Activated T-helper 1 cell treated with anti-CD3 and anti-CD28 coated beads, Interleukin-12 subunit alpha, Interleukin-12 subunit beta, Interleukin-2, Interleukin-4 antibody, amounts not matched to agents 30 ng/mL and 10 ng/mL and 1 ng/mL, durations not matched to agents 14 hours and 24 hours and 36 hours (primary cell): Measurements from ENCODE around the gene DUSP12. TPM values are rescaled to one million over a fixed set of nuclear protein-coding genes. Genes with fewer than 3 reads are reported as not detected.
A peak's percentile ranks its signal among the peaks of the same experiment; 100 is the strongest.
"Not testable (repeated sequence)": the region's sequence is repeated elsewhere in the genome, so short reads cannot be mapped to it uniquely, and the experiment has no call there.

Source experiments
- DNase-seq: peaks from one replicate; pipeline ENCODE4 v3.0.0; 2021; ENCODE audit warnings: low spot score
- H3K27ac Mint-ChIP-seq: one replicate; pipeline ENCODE4 v1.8.0; 2021; ENCODE audit warnings: mild to moderate bottlenecking, mixed read lengths
- H3K27me3 Mint-ChIP-seq: one replicate; pipeline ENCODE4 v1.8.0; 2022; ENCODE audit warnings: mild to moderate bottlenecking, moderate library complexity, mixed read lengths; ENCODE audit not compliant: insufficient read depth
- H3K36me3 Mint-ChIP-seq: one replicate; pipeline ENCODE4 v1.8.0; 2021; ENCODE audit warnings: low read depth, mixed read lengths
- H3K4me1 Mint-ChIP-seq: one replicate; pipeline ENCODE4 v1.8.0; 2021; ENCODE audit warnings: low read depth, mixed read lengths
- H3K4me3 Mint-ChIP-seq: one replicate; pipeline ENCODE4 v1.8.0; 2021; ENCODE audit warnings: mild to moderate bottlenecking, moderate library complexity, mixed read lengths
- H3K9me3 Mint-ChIP-seq: one replicate; pipeline ENCODE4 v1.8.0; 2021; ENCODE audit warnings: mixed read lengths
- intact Hi-C: fragments of 100-400 bp; cut with micrococcal nuclease; formaldehyde crosslinking; loops from one replicate; pipeline ENCODE4 v1.15.1; 2024
- total RNA-seq: library from RNA; stranded (reverse); gene quantifications from 2 replicates; pipeline ENCODE4 v1.2.3, GENCODE V29; 2022

The DUSP12 gene
- total RNA-seq, 1 donor from 2014 or later, result 34.1 TPM

DNA sequence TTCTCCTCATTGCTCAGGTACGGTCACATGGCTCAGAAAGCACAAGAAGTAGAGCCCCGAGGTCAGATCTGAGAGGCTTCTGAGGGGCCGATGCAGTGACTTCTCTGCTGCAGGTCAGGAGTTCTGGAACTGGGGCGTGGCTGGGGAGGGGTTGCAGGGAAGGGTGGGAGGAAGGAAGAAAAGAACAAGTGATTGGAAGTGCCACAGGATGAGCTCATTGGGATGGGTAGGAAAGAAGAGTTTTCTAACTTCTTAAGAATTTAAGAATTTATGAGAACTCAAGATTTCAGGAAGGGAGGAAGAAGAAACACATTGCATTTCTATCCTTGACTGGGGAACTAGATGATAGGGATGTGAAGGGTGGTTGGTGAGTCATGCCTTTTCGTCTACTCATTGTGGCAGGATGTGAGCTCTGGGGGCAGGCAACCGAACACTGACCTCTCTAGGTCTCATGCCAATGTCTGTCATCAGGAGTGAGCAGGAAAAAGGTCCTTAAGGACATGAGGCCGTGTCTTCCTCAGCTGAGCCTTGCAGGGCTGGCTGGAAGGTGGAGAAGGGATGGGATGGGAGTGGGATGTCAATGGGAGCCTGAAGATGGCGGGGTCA lies 27.7 kb upstream of the DUSP12 start:
- Mint-ChIP-seq H3K27me3 (peaks cover 74% of the 10 kb centered on the region), H3K27ac (no peak overlapping the region), H3K36me3 (peaks cover 3% of the 10 kb centered on the region), H3K9me3 (no peaks in the 10 kb centered on the region), H3K4me1 (peaks cover 24% of the 10 kb centered on the region), H3K4me3 (no peak overlapping the region)
- no peak for DNase-seq
- intact Hi-C loops, result no loop called here

GRCh38 chr1:161722406-161722805 lies 27.2 kb upstream of the DUSP12 start:
- Mint-ChIP-seq H3K9me3 (no peaks in the 10 kb centered on the region), H3K36me3 (peaks cover 3% of the 10 kb centered on the region), H3K27me3 (peaks cover 70% of the 10 kb centered on the region), H3K4me1 (peaks cover 25% of the 10 kb centered on the region), H3K4me3 (no peak overlapping the region), H3K27ac (no peak overlapping the region)
- intact Hi-C loops, result no loop called here
- no peak for DNase-seq

- intact Hi-C loops, result no loop called here
- Mint-ChIP-seq H3K27ac (no peak overlapping the region), H3K4me1 (peaks cover 32% of the 10 kb centered on the region), H3K9me3 (no peaks in the 10 kb centered on the region), H3K4me3 (no peak overlapping the region), H3K27me3 (peaks cover 76% of the 10 kb centered on the region), H3K36me3 (peaks cover 6% of the 10 kb centered on the region)
- no peak for DNase-seq
These were observed 26.0 kb upstream of the DUSP12 start for GRCh38 chr1:161723459-161724141.

GRCh38 chr1:161725258-161725907 lies 24.2 kb upstream of the DUSP12 start:
- intact Hi-C loops, H3K36me3 Mint-ChIP-seq, H3K27ac Mint-ChIP-seq, DNase-seq, H3K9me3 Mint-ChIP-seq: not testable (repeated sequence)
- peak overlapping the region; percentile 86 for H3K4me3 Mint-ChIP-seq
- H3K4me1 Mint-ChIP-seq, result peaks cover 44% of the 10 kb centered on the region
- peaks cover 66% of the 10 kb centered on the region for H3K27me3 Mint-ChIP-seq

DNA sequence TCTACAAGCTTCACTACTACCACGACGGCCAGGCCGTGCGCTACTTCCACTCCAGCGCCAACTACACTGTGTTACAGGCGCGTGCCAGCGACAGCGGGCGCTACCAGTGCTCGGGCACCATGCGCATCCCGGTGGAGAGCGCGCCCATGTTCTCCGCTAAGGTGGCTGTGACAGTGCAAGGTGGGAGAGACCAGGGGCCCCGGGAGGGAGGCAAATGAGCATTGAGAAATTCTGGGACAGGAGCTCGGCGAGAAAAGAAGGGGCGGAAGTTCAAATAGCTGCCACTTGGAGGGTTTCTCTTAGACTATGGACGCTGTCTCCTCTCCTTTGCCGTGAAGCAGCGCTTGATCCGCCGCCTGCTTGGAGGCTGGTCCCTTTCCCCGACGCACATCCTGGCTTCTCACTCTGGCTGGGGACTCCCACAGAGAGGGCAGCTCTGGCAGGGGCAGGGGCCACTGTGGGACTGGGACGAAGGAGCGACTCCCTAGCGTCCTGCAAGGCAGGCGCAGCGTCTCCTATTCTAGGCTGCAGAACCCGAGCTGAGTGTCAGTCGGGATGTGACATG lies 23.6 kb upstream of the DUSP12 start:
- Mint-ChIP-seq H3K9me3 (no peaks in the 10 kb centered on the region), H3K27ac (peak overlapping the region; percentile 64), H3K27me3 (peaks cover 65% of the 10 kb centered on the region), H3K4me1 (peaks cover 50% of the 10 kb centered on the region), H3K4me3 (peak overlapping the region; percentile 86), H3K36me3 (peaks cover 6% of the 10 kb centered on the region)
- intact Hi-C loops, result loop anchor here (2.0 kb wide), 2 partner anchors 15 to 105 kb away; no protein-coding TSS in a partner anchor
- DNase-seq, result peak; percentile 8

DNA sequence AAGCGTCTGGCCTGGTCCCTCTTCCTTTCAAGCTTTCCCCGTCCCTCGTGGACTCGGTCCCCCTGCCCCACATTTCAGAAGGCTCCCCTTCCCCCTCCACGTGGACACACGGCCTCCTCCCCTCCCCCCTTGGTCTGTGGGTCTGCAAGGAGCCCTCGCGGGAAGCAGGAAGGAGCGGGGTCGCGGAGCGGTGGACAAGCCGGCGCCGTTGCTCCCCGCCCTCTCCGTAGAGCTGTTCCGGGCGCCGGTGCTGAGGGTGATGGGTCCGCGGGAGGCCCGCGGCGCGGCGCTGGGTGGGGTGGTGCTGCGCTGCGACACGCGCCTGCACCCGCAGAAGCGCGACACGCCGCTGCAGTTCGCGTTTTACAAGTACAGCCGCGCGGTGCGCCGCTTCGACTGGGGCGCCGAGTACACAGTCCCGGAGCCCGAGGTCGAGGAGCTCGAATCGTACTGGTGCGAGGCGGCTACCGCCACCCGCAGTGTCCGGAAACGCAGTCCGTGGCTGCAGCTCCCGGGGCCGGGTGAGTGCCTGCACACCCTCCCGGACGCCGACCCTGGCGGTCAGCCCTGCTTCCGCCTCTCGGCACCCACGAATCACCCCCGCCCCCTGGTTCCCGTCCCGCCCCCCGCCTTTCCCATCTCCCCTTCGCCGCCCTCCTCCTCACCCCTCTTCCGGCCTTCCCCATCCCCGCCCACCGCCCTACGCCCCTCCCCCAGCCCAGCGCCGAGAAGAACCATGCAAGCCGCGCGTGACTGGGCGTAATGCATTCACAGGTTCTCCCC lies 22.9 kb upstream of the DUSP12 start:
- Mint-ChIP-seq H3K36me3 (peaks cover 6% of the 10 kb centered on the region), H3K4me3 (peak overlapping the region; percentile 86), H3K27me3 (peaks cover 64% of the 10 kb centered on the region), H3K9me3 (no peaks in the 10 kb centered on the region), H3K4me1 (peaks cover 50% of the 10 kb centered on the region), H3K27ac (no peak overlapping the region)
- intact Hi-C loops, result loop anchor here (1.0 to 2.0 kb wide), 4 partner anchors 14 to 186 kb away; no protein-coding TSS in a partner anchor
- peak; percentile 50 for DNase-seq

DNA sequence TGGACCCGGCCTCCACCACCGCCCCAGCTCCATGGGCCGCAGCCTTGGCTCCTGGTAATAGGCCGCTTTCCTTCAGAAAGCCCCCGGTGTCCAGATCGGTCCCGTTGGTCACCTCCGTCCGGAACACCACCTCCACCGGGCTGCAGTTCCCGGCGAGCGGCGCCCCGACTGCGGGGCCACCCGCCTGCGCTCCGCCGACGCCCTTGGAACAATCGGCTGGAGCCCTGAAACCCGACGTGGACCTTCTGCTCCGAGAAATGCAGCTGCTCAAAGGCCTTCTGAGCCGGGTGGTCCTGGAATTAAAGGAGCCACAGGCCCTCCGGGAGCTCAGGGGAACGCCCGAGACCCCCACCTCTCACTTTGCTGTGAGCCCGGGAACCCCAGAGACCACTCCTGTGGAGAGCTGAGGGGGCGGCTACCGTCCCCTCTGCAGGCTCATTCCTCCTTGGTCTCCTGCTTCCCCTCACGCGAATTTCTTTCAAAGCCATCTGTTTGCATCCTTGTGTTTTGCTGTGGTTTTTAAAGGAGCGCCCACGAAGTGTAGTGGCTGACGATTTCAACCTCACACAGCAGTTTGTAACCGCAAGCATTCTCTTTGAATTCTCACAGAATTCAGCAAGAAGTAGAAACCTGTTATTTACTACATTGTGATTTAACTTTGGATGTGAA lies 22.2 kb upstream of the DUSP12 start:
- Mint-ChIP-seq H3K4me1 (peaks cover 44% of the 10 kb centered on the region), H3K36me3 (peaks cover 6% of the 10 kb centered on the region), H3K4me3 (peak overlapping the region; percentile 86), H3K27me3 (peaks cover 64% of the 10 kb centered on the region), H3K27ac (peak overlapping the region; percentile 83), H3K9me3 (no peaks in the 10 kb centered on the region)
- intact Hi-C loops, result loop anchor here (1.0 to 2.0 kb wide), 4 partner anchors 13 to 187 kb away; no protein-coding TSS in a partner anchor
- peak; percentile 33 for DNase-seq

- peaks cover 6% of the 10 kb centered on the region for H3K36me3 Mint-ChIP-seq
- peaks cover 44% of the 10 kb centered on the region for H3K4me1 Mint-ChIP-seq
- H3K27me3 Mint-ChIP-seq, result peaks cover 63% of the 10 kb centered on the region
- H3K27ac Mint-ChIP-seq, result no peak overlapping the region
- intact Hi-C loops, result no loop called here
- no peak overlapping the region for H3K4me3 Mint-ChIP-seq
- no peaks in the 10 kb centered on the region for H3K9me3 Mint-ChIP-seq
- no peak for DNase-seq
These were observed 21.0 kb upstream of the DUSP12 start for GRCh38 chr1:161728376-161729226.

GRCh38 chr1:161730050-161730564 lies 19.5 kb upstream of the DUSP12 start:
- peaks cover 44% of the 10 kb centered on the region for H3K4me1 Mint-ChIP-seq
- H3K27me3 Mint-ChIP-seq, result peaks cover 60% of the 10 kb centered on the region
- no peaks in the 10 kb centered on the region for H3K9me3 Mint-ChIP-seq
- peak overlapping the region; percentile 42 for H3K27ac Mint-ChIP-seq
- H3K36me3 Mint-ChIP-seq, result peaks cover 6% of the 10 kb centered on the region
- no peak for DNase-seq
- intact Hi-C loops, result loop anchor here (1.0 kb wide), 4 partner anchors 8 to 188 kb away; partner anchors contain the start of gene ATF6
- peak overlapping the region; percentile 35 for H3K4me3 Mint-ChIP-seq

- Mint-ChIP-seq H3K9me3 (no peaks in the 10 kb centered on the region), H3K4me1 (peaks cover 36% of the 10 kb centered on the region), H3K4me3 (no peak overlapping the region), H3K36me3 (peaks cover 3% of the 10 kb centered on the region), H3K27me3 (peaks cover 56% of the 10 kb centered on the region), H3K27ac (no peak overlapping the region)
- intact Hi-C loops, result no loop called here
- DNase-seq, result no peak
These were observed 18.3 kb upstream of the DUSP12 start for GRCh38 chr1:161731241-161731640.

GRCh38 chr1:161731981-161732718 lies 17.4 kb upstream of the DUSP12 start:
- Mint-ChIP-seq H3K27ac (no peak overlapping the region), H3K27me3 (peaks cover 59% of the 10 kb centered on the region), H3K4me1 (peaks cover 39% of the 10 kb centered on the region), H3K36me3 (peaks cover 3% of the 10 kb centered on the region), H3K9me3 (no peaks in the 10 kb centered on the region), H3K4me3 (no peak overlapping the region)
- intact Hi-C loops, result no loop called here
- no peak for DNase-seq
